Heart left ventricle (tissue), 13 donors: ENCODE measurements around the gene SBK2.

Experiments
- POLR2A ChIP-seq, 2 donors: fragments of 450-650 bp; IDR thresholded peaks; one replicate each; pipeline ENCODE4 v1.6.1; 2017; ENCODE audit warnings: antibody characterized with exemption in 2 of 2, mild to moderate bottlenecking in 2 of 2, moderate library complexity in 2 of 2
- TF ChIP-seq, protein P1 (sequence below), 12 donors: fragments of 200-600 bp; sonication (generic) in 4 of 12; IDR thresholded peaks; one replicate each; pipeline versions ENCODE4 v1.5.0 to v1.8.0; 2018 to 2022; ENCODE audit warnings: antibody characterized with exemption in 12 of 12, mild to moderate bottlenecking in 5 of 12
- donor health status: ischemic (EF 13 %, LVEDD 7.1; RV severe dilation, severe dysfunction).
- donor health status: DM: no; HTN: yes; CAD: no.
- donor health status: DM: no; HTN: no; CAD: no.
- donor health status: ischemic (EF 25% LVEDD 6.9; RV normal size, moderate dysfunction).
- donor health status: ischemic (EF 25% LVEDD 5.7; RV mildly dilated, moderate dysfunction).
- donor health status: ischemic (EF 35%, LVEDD 5.7; RV mildly dilated, moderate dysfunction).
- donor health status: nonischemic (EF 11% LVEDD 7.7; RV severe dilation, severe dysfunction).
- donor health status: DM: yes; HTN: yes; CAD: no.
- donor health status: PGD.
- donor health status: ischemic (EF 29% LVEDD 5.4; RV normal size, mild dysfunction).
- donor health status: nonischemic (EF 23%, LVEDD 6.1; RV moderate dilation, normal function).

DNA sequence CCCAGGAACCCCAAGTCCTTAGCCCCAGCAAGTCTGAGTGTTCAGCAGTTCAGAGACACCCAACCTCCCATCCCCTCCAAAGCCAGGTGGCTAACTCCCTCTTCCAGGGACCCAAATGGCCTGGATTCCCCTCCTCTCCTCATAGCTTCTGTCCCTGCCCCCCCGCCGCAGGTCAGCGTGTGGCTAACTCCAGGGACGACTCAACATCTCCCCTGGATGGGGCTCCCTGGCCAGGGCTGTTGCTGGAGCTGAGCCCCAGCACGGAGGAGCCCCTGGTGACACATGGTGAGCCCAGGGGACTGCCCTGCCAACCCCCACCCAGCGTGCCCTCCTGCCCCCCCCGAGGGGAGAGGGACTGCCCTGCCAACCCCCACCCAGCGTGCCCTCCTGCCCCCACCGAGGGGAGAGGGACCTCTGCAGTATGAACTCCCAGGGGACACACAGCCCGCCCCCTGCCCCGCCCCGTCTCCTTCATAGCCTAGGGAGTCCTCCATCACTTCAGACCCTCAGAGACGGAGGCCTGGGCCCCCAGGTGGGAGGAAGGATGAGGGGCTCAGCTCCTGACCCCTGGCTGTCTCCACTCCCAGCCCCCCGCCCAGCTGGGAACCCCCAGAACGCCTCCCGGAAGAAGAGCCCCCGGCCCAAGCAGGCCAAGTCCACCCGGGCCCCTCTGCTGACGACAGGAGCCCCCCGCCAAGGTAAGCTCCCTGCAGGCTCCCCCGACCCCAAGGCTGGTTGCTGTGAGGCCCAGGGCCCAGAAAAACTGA is 47.0 kb downstream of the SBK2 start:
- TF ChIP-seq, protein P1, sequence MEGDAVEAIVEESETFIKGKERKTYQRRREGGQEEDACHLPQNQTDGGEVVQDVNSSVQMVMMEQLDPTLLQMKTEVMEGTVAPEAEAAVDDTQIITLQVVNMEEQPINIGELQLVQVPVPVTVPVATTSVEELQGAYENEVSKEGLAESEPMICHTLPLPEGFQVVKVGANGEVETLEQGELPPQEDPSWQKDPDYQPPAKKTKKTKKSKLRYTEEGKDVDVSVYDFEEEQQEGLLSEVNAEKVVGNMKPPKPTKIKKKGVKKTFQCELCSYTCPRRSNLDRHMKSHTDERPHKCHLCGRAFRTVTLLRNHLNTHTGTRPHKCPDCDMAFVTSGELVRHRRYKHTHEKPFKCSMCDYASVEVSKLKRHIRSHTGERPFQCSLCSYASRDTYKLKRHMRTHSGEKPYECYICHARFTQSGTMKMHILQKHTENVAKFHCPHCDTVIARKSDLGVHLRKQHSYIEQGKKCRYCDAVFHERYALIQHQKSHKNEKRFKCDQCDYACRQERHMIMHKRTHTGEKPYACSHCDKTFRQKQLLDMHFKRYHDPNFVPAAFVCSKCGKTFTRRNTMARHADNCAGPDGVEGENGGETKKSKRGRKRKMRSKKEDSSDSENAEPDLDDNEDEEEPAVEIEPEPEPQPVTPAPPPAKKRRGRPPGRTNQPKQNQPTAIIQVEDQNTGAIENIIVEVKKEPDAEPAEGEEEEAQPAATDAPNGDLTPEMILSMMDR (IDR thresholded peaks at IDR 0.05), result no peak
- TF ChIP-seq POLR2A (IDR thresholded peaks at IDR 0.05), result no peak
